Gastrocnemius medialis (tissue), 4 donors: ENCODE measurements around the gene TRAF4. TPM values are rescaled to one million over a fixed set of nuclear protein-coding genes. Genes with fewer than 3 reads are reported as not detected.

Source experiments
- ATAC-seq, 2 donors: fragments of 150-250 bp; one replicate each; pipeline ENCODE4 v1.9.1; 2016
- DNase-seq, 2 donors: peaks; one replicate each; pipeline ENCODE4 v3.0.0-alpha.2; 2019
- H3K27ac ChIP-seq, 4 donors: fragments of 200-600 bp; sonication (generic); 1 replicate in 1 of 4; 2 replicates in 3 of 4; pipeline ENCODE4 v1.5.1; 2016 to 2018; ENCODE audit warnings: mild to moderate bottlenecking in 2 of 4, moderate library complexity in 1 of 4
- H3K27me3 ChIP-seq, 3 donors: fragments of 200-600 bp; sonication (generic) in 2 of 3; 1 replicate in 1 of 3; 2 replicates in 2 of 3; pipeline versions ENCODE4 v1.5.1 to v1.6.0; 2016 to 2019; ENCODE audit warnings: mild to moderate bottlenecking in 1 of 3, moderate library complexity in 1 of 3
- H3K36me3 ChIP-seq, 2 donors: fragments of 200-600 bp; sonication (generic) in 1 of 2; one replicate each; pipeline ENCODE4 v1.5.1; 2017 to 2018
- H3K4me1 ChIP-seq, 2 donors: fragments of 200-600 bp; sonication (generic) in 1 of 2; one replicate each; pipeline ENCODE4 v1.5.1; 2016 to 2017; ENCODE audit warnings: mild to moderate bottlenecking in 2 of 2
- H3K4me3 ChIP-seq, 4 donors: fragments of 200-600 bp; sonication (generic) in 3 of 4; 1 replicate in 1 of 4; 2 replicates in 3 of 4; pipeline ENCODE4 v1.5.1; 2016 to 2019; ENCODE audit warnings: mild to moderate bottlenecking in 2 of 4
- H3K9me3 ChIP-seq, 3 donors: fragments of 200-600 bp; sonication (generic) in 2 of 3; 1 replicate in 1 of 3; 2 replicates in 2 of 3; pipeline ENCODE4 v1.5.1; 2016 to 2019
- POLR2A ChIP-seq, 2 donors: fragments of 450-650 bp; IDR thresholded peaks; one replicate each; pipeline ENCODE4 v1.6.1; 2017; ENCODE audit warnings: antibody characterized with exemption in 2 of 2, mild to moderate bottlenecking in 2 of 2, moderate library complexity in 2 of 2
- in situ Hi-C, 4 donors: fragments of 200-750 bp; cut with MboI; loops; one replicate each; pipeline versions ENCODE4 v1.15.0 to v1.8.0; 2017; ENCODE audit warnings: low sequenced_read_pairs in 4 of 4
- intact Hi-C: fragments of 100-400 bp; cut with DNase I; formaldehyde crosslinking; loops from one replicate; pipeline ENCODE4 v1.15.1; 2023; ENCODE audit warnings: low total_unique reads
- total RNA-seq, 4 donors: library from RNA; depleted of rRNA; stranded (reverse); fragments of >200 nt; gene quantifications; one replicate each; pipeline versions ENCODE4 v1.1.0 to v1.2.3, GENCODE V29; 2016
- TF ChIP-seq, protein P1 (sequence below), 5 experiments: fragments of 450-650 bp in 3 of 5; fragments of 200-600 bp in 2 of 5; sonication (generic) in 2 of 5; IDR thresholded peaks in 4 of 5; conservative IDR thresholded peaks in 1 of 5; 1 replicate in 4 of 5; 2 replicates in 1 of 5; pipeline ENCODE4 v1.5.1; 2016 to 2019; ENCODE audit warnings: antibody characterized with exemption in 5 of 5, mild to moderate bottlenecking in 3 of 5, moderate library complexity in 3 of 5

TRAF4 gene
- total RNA-seq, 4 donors from 2014 or later: 2.0 to 6.4 (median 3.8) TPM

- Histone ChIP-seq H3K4me1 (peaks cover 4 to 6% of the 10 kb centered on the region in 2 donors), H3K27ac (peak overlapping the region; percentile 77 to 84 (median 80)), H3K27me3 (peaks cover 0 to 2% (median 0%) of the 10 kb centered on the region in 3 donors), H3K9me3 (no peaks in the 10 kb centered on the region), H3K4me3 (peak overlapping the region; percentile 67 to 89 (median 81)), H3K36me3 (no peaks in the 10 kb centered on the region)
- TF ChIP-seq, protein P1, sequence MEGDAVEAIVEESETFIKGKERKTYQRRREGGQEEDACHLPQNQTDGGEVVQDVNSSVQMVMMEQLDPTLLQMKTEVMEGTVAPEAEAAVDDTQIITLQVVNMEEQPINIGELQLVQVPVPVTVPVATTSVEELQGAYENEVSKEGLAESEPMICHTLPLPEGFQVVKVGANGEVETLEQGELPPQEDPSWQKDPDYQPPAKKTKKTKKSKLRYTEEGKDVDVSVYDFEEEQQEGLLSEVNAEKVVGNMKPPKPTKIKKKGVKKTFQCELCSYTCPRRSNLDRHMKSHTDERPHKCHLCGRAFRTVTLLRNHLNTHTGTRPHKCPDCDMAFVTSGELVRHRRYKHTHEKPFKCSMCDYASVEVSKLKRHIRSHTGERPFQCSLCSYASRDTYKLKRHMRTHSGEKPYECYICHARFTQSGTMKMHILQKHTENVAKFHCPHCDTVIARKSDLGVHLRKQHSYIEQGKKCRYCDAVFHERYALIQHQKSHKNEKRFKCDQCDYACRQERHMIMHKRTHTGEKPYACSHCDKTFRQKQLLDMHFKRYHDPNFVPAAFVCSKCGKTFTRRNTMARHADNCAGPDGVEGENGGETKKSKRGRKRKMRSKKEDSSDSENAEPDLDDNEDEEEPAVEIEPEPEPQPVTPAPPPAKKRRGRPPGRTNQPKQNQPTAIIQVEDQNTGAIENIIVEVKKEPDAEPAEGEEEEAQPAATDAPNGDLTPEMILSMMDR (IDR thresholded peaks at IDR 0.05 in 4 of 5, conservative IDR thresholded peaks at IDR 0.05 in 1 of 5): no peak
- peak; percentile 43 to 55 for TF ChIP-seq POLR2A (IDR thresholded peaks at IDR 0.05)
- ATAC-seq: peak; percentile 87 to 88
- peak; percentile 65 to 76 for DNase-seq
- in situ Hi-C loops (no loop called here), intact Hi-C loops (no loop called here)
Observed at GRCh38 chr17:28710861-28711722, 32.7 kb upstream of the TRAF4 start.

DNA sequence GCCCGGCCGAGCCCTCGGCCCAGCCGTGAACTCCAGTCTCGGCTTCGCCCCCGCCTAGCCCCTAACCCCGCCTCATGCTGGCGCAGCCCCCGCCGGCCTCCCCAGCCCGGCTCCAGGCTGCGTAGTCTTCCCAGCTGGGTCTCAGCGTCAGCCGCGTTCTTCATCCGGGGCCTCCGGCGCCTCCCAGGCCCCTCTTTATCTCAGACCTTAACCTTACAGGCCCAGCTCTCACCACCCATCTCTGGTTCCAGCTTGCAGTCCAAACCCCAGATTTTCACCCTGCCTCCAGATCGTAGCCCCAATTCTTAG, 32.1 kb upstream of the TRAF4 start, which contains the start of gene PROCA1:
Gene PROCA1, minus strand, starts transcription at position 166 of the 309 bp plus-strand sequence. CDS start 228 bp downstream, outside the sequence.
- no peak for DNase-seq
- Histone ChIP-seq H3K27ac (peak within 1 kb of the TSS; percentile 77 to 84 (median 80)), H3K27me3 (peaks cover 0 to 7% (median 3%) of the 10 kb centered on the region in 3 donors), H3K36me3 (no peaks in the 10 kb centered on the region), H3K9me3 (no peaks in the 10 kb centered on the region), H3K4me1 (peaks cover 4 to 6% of the 10 kb centered on the region in 2 donors), H3K4me3 (peak within 1 kb of the TSS; percentile 67 to 89 (median 81))
- intact Hi-C loops (no loop called here), in situ Hi-C loops (no loop called here)
- no peak for TF ChIP-seq POLR2A (IDR thresholded peaks at IDR 0.05)
- TF ChIP-seq, protein P1 (IDR thresholded peaks at IDR 0.05 in 4 of 5, conservative IDR thresholded peaks at IDR 0.05 in 1 of 5): no peak
- ATAC-seq: peak; percentile 19 to 34

GRCh38 chr17:28712032-28712704, 31.6 kb upstream of the TRAF4 start:
- TF ChIP-seq, protein P1 (IDR thresholded peaks at IDR 0.05 in 4 of 5, conservative IDR thresholded peaks at IDR 0.05 in 1 of 5): no peak
- no peak for TF ChIP-seq POLR2A (IDR thresholded peaks at IDR 0.05)
- no peaks in the 10 kb centered on the region for H3K36me3 ChIP-seq
- intact Hi-C loops (no loop called here), in situ Hi-C loops (no loop called here)
- peak overlapping the region; percentile 77 to 84 (median 80) for H3K27ac ChIP-seq
- H3K4me3 ChIP-seq: peak overlapping the region; percentile 67 to 89 (median 81)
- DNase-seq (no peak), ATAC-seq (peak in 1 of 2 donors; percentile 2)
- no peaks in the 10 kb centered on the region for H3K9me3 ChIP-seq
- peaks cover 4 to 6% of the 10 kb centered on the region in 2 donors for H3K4me1 ChIP-seq
- peaks cover under 1 to 12% (median 8%) of the 10 kb centered on the region in 3 donors for H3K27me3 ChIP-seq

DNA sequence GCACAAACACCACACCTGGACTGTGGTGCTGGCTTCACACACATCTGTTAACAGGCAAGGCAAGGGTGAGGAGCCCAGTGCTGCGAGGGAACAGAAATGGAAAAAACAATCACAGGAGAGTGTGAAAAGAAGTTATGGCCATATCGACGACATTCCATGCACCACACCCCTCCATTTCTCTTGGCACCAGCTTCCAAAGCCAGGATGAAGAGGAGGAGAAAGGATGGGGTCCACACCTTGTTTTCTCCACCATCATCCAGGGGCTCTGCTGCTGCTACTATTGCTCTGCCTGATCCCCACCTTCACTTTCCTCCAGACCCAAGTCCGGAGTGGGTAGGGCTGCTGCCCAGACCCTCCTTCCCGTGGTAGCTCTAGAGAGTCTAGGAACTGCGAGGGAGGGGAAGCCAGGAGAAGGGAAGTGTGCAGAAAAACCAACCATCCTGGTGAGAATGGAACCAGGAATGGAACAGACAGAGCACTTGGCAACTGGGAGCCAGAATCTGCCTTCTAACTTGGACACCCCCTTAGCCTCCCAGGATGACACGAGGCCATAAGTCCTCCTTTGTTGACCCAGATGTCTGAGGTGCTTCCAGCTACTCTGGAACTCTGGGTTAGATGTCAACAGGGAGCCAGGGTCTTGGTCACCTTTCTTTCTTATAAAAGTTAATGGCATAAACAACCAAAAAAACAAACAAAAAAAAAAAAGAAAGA, 31.0 kb upstream of the TRAF4 start:
- H3K4me1 ChIP-seq: peaks cover 4 to 6% of the 10 kb centered on the region in 2 donors
- H3K27me3 ChIP-seq: peaks cover 2 to 17% (median 11%) of the 10 kb centered on the region in 3 donors
- peak overlapping the region; percentile 77 to 84 (median 80) for H3K27ac ChIP-seq
- no peaks in the 10 kb centered on the region for H3K9me3 ChIP-seq
- in situ Hi-C loops: no loop called here
- DNase-seq (no peak), ATAC-seq (no peak)
- no peak overlapping the region for H3K4me3 ChIP-seq
- TF ChIP-seq, protein P1 (IDR thresholded peaks at IDR 0.05 in 4 of 5, conservative IDR thresholded peaks at IDR 0.05 in 1 of 5): no peak
- intact Hi-C loops: no loop called here
- no peaks in the 10 kb centered on the region for H3K36me3 ChIP-seq
